Thyroid gland (tissue), 4 donors: ENCODE data around the gene CAST. TPM values are rescaled to one million over a fixed set of nuclear protein-coding genes. Genes with fewer than 3 reads are reported as not detected.

ENCODE experiments used
- DNase-seq, 2 donors: peaks; one replicate each; pipeline ENCODE4 v3.0.0-alpha.2; 2019
- H3K27ac ChIP-seq, 3 donors: fragments of 200-600 bp; sonication (generic); 1 replicate in 2 of 3; 2 replicates in 1 of 3; pipeline ENCODE4 v1.5.1; 2016 to 2019; ENCODE audit warnings: mild to moderate bottlenecking in 1 of 3, moderate library complexity in 1 of 3
- H3K27me3 ChIP-seq: fragments of 200-600 bp; sonication (generic); one replicate; pipeline ENCODE4 v1.5.1; 2019
- H3K36me3 ChIP-seq, 2 donors: fragments of 200-600 bp; sonication (generic); one replicate each; pipeline ENCODE4 v1.5.1; 2016 to 2019
- H3K4me1 ChIP-seq, 2 donors: fragments of 200-600 bp; sonication (generic); one replicate each; pipeline ENCODE4 v1.5.1; 2017 to 2019
- H3K4me3 ChIP-seq, 3 donors: fragments of 200-600 bp; sonication (generic); replicated peaks in 1 of 3; 1 replicate in 2 of 3; 2 replicates in 1 of 3; pipeline ENCODE4 v1.5.1; 2016; ENCODE audit warnings: mild to moderate bottlenecking in 1 of 3
- H3K9me3 ChIP-seq: fragments of 200-600 bp; sonication (generic); one replicate; pipeline ENCODE4 v1.5.1; 2017
- POLR2A ChIP-seq, 2 donors: fragments of 450-650 bp; IDR thresholded peaks; one replicate each; pipeline ENCODE4 v1.6.1; 2017; ENCODE audit warnings: antibody characterized with exemption in 2 of 2, mild to moderate bottlenecking in 2 of 2, moderate library complexity in 1 of 2
- WGBS, 2 donors: methylation state at CpG; one replicate each; pipeline ENCODE4 v1.1.5; 2017; 5-methylcytosine and 5-hydroxymethylcytosine counted together
- intact Hi-C: fragments of 100-400 bp; cut with DNase I; formaldehyde crosslinking; loops from one replicate; pipeline ENCODE4 v1.15.1; 2023
- total RNA-seq, 4 donors: library from RNA; depleted of rRNA; stranded (reverse); fragments of >200 nt; gene quantifications; one replicate each; pipeline ENCODE4 v1.2.3, GENCODE V29; 2016
- TF ChIP-seq, protein P1 (sequence below), 6 experiments: fragments of 200-600 bp in 3 of 6; fragments of 450-650 bp in 3 of 6; sonication (generic) in 3 of 6; IDR thresholded peaks; one replicate each; pipeline ENCODE4 v1.5.1; 2016 to 2019; ENCODE audit warnings: antibody characterized with exemption in 6 of 6, mild to moderate bottlenecking in 2 of 6, inconsistent platforms in 1 of 6, moderate library complexity in 1 of 6

CAST gene
- total RNA-seq, 4 donors from 2014 or later, result 177 to 278 (median 236) TPM

GRCh38 chr5:96733771-96734500, 71.8 kb downstream of the CAST start:
- H3K36me3 ChIP-seq, result peaks cover 26 to 27% of the 10 kb centered on the region in 2 donors
- H3K4me1 ChIP-seq, result peaks cover 0 to 5% of the 10 kb centered on the region in 2 donors
- no peak overlapping the region for H3K4me3 ChIP-seq
- DNase-seq, result no peak
- WGBS, 2 donors, result 87 to 88% methylated on average over 7 of the region's 7 CpGs
- no peaks in the 10 kb centered on the region for H3K9me3 ChIP-seq
- no peak overlapping the region for H3K27ac ChIP-seq
- TF ChIP-seq, protein P1, sequence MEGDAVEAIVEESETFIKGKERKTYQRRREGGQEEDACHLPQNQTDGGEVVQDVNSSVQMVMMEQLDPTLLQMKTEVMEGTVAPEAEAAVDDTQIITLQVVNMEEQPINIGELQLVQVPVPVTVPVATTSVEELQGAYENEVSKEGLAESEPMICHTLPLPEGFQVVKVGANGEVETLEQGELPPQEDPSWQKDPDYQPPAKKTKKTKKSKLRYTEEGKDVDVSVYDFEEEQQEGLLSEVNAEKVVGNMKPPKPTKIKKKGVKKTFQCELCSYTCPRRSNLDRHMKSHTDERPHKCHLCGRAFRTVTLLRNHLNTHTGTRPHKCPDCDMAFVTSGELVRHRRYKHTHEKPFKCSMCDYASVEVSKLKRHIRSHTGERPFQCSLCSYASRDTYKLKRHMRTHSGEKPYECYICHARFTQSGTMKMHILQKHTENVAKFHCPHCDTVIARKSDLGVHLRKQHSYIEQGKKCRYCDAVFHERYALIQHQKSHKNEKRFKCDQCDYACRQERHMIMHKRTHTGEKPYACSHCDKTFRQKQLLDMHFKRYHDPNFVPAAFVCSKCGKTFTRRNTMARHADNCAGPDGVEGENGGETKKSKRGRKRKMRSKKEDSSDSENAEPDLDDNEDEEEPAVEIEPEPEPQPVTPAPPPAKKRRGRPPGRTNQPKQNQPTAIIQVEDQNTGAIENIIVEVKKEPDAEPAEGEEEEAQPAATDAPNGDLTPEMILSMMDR (IDR thresholded peaks at IDR 0.05), result no peak
- TF ChIP-seq POLR2A (IDR thresholded peaks at IDR 0.05), result no peak
- intact Hi-C loops, result no loop called here
- H3K27me3 ChIP-seq, result no peaks in the 10 kb centered on the region

DNA sequence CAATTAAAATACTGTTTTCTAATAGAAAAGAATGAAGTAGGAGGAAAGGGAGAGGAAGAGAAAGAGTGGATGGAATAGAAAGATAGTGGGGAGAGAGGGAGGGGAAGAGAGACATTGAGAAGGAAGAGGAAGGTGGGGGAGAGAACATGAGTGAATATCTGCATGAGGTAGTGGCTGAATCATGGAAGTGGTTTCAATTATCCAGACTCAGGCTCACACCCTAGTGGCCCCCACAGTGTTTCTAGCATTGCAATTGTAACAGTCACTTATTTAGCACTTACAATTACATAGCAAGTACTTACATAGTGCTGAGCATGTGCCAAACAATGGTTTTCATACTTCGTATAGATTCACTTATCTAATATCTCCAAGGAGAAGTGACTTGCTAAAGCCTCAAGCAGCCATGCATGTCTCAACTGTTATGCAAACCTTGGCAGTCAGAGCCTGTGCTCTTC, 72.7 kb downstream of the CAST start:
- WGBS, 2 donors, result 19 to 41% methylated on average over 1 of the region's 1 CpG
- H3K9me3 ChIP-seq, result no peaks in the 10 kb centered on the region
- H3K4me1 ChIP-seq, result peaks cover 0 to 5% of the 10 kb centered on the region in 2 donors
- no peak overlapping the region for H3K4me3 ChIP-seq
- no peak overlapping the region for H3K27ac ChIP-seq
- peaks cover 27 to 29% of the 10 kb centered on the region in 2 donors for H3K36me3 ChIP-seq
- peak in 1 of 2 donors; percentile 29 for DNase-seq
- TF ChIP-seq, protein P1 (IDR thresholded peaks at IDR 0.05), result no peak
- TF ChIP-seq POLR2A (IDR thresholded peaks at IDR 0.05), result no peak
- intact Hi-C loops, result no loop called here
- H3K27me3 ChIP-seq, result no peaks in the 10 kb centered on the region

- 83% methylated on average over 3 of the region's 3 CpGs for WGBS, 2 donors
- Histone ChIP-seq H3K36me3 (peaks cover 25 to 33% of the 10 kb centered on the region in 2 donors), H3K4me1 (peaks cover 0 to 5% of the 10 kb centered on the region in 2 donors), H3K27ac (no peak overlapping the region), H3K9me3 (no peaks in the 10 kb centered on the region), H3K27me3 (no peaks in the 10 kb centered on the region), H3K4me3 (no peak overlapping the region)
- no peak for TF ChIP-seq POLR2A (IDR thresholded peaks at IDR 0.05)
- TF ChIP-seq, protein P1 (IDR thresholded peaks at IDR 0.05), result no peak
- no peak for DNase-seq
- intact Hi-C loops, result no loop called here
Measured at GRCh38 chr5:96736937-96737336, 74.8 kb downstream of the CAST start.

DNA sequence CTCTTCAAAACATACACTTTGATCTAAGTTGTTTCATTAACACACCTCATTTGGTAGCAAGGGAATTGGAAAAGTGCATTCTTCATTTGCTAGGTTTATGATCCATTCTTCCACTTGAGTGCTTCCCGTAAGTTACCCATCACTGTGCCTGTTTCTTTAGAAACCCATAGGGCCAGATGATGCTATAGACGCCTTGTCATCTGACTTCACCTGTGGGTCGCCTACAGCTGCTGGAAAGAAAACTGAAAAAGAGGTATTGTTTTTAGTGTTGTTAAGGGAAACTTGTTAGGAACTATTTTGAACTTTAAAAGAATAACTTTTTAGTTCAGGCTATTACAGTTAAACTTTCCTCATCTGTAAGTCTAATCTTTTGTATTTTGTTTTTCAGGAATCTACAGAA, 78.9 kb downstream of the CAST start:
- no peak overlapping the region for H3K27ac ChIP-seq
- no peaks in the 10 kb centered on the region for H3K9me3 ChIP-seq
- no peaks in the 10 kb centered on the region for H3K27me3 ChIP-seq
- intact Hi-C loops, result no loop called here
- TF ChIP-seq, protein P1 (IDR thresholded peaks at IDR 0.05), result no peak
- TF ChIP-seq POLR2A (IDR thresholded peaks at IDR 0.05), result no peak
- H3K4me3 ChIP-seq, result no peak overlapping the region
- peaks cover 0 to 4% of the 10 kb centered on the region in 2 donors for H3K4me1 ChIP-seq
- 97% methylated on average over 3 of the region's 3 CpGs for WGBS, 2 donors
- no peak for DNase-seq
- peaks cover 50 to 58% of the 10 kb centered on the region in 2 donors for H3K36me3 ChIP-seq

GRCh38 chr5:96741891-96742309, 79.7 kb downstream of the CAST start:
- DNase-seq, result no peak
- no peaks in the 10 kb centered on the region for H3K27me3 ChIP-seq
- intact Hi-C loops, result no loop called here
- WGBS, 2 donors, result 69 to 75% methylated on average over 3 of the region's 3 CpGs
- H3K4me3 ChIP-seq, result no peak overlapping the region
- TF ChIP-seq, protein P1 (IDR thresholded peaks at IDR 0.05), result no peak
- no peak for TF ChIP-seq POLR2A (IDR thresholded peaks at IDR 0.05)
- no peaks in the 10 kb centered on the region for H3K9me3 ChIP-seq
- no peak overlapping the region for H3K27ac ChIP-seq
- H3K4me1 ChIP-seq, result peaks cover 0 to 4% of the 10 kb centered on the region in 2 donors
- peaks cover 50 to 58% of the 10 kb centered on the region in 2 donors for H3K36me3 ChIP-seq
